ENCODE measurements around the gene RAET1L. TPM values are rescaled to one million over a fixed set of nuclear protein-coding genes. Genes with fewer than 3 reads are reported as not detected.
"Not testable (repeated sequence)": the region's sequence is repeated elsewhere in the genome, so short reads cannot be mapped to it uniquely, and the experiment has no call there.

The RAET1L gene
- total and polyA plus RNA-seq, 8 donors = 1.1 to 5.0 TPM; not detected in 6

- Histone ChIP-seq H3K36me3 (no peaks in the 10 kb centered on the region), H3K4me1 (peaks cover 10 to 16% (median 14%) of the 10 kb centered on the region in 4 donors), H3K4me3 (no peak overlapping the region), H3K9me3 (no peaks in the 10 kb centered on the region), H3K27ac (no peak overlapping the region), H3K27me3 (peaks cover 0 to 72% (median 30%) of the 10 kb centered on the region in 3 donors)
- 73 to 80% (median 77%) methylated on average over 6 of the region's 6 CpGs for WGBS, 5 donors
- intact Hi-C loops (cut with DNase I; ENCODE audit: low total_unique reads) = no loop called here
- TF ChIP-seq POLR2AphosphoS5 (IDR thresholded peaks at IDR 0.05) (no peak), EP300 (IDR thresholded peaks at IDR 0.05) (no peak), POLR2A (IDR thresholded peaks at IDR 0.05) (no peak), CTCF (IDR thresholded peaks at IDR 0.05) (no peak)
- DNase-seq = no peak
These were observed 2.7 kb upstream of the RAET1L start for GRCh38 chr6:150027806-150028565.

- Histone ChIP-seq H3K27ac (no peak overlapping the region), H3K9me3 (no peaks in the 10 kb centered on the region), H3K36me3 (no peaks in the 10 kb centered on the region), H3K4me1 (peaks cover 10 to 16% (median 14%) of the 10 kb centered on the region in 4 donors), H3K27me3 (peaks cover 0 to 65% (median 30%) of the 10 kb centered on the region in 3 donors), H3K4me3 (no peak overlapping the region)
- TF ChIP-seq EP300 (IDR thresholded peaks at IDR 0.05) (no peak), POLR2A (IDR thresholded peaks at IDR 0.05) (no peak), POLR2AphosphoS5 (IDR thresholded peaks at IDR 0.05) (no peak), CTCF (IDR thresholded peaks at IDR 0.05) (no peak)
- 75 to 84% (median 80%) methylated on average over 9 of the region's 9 CpGs for WGBS, 5 donors
- no peak for DNase-seq
- intact Hi-C loops (cut with DNase I; ENCODE audit: low total_unique reads) = no loop called here
These were observed 1.9 kb upstream of the RAET1L start for GRCh38 chr6:150026976-150027805.

- no peaks in the 10 kb centered on the region for H3K36me3 ChIP-seq
- H3K9me3 ChIP-seq = no peaks in the 10 kb centered on the region
- H3K4me1 ChIP-seq = peaks cover 10 to 16% (median 14%) of the 10 kb centered on the region in 4 donors
- peak overlapping the region in 2 of 4 donors; percentile 26 to 32 for H3K4me3 ChIP-seq
- DNase-seq = no peak
- intact Hi-C loops (cut with DNase I; ENCODE audit: low total_unique reads) = no loop called here
- no peak overlapping the region for H3K27ac ChIP-seq
- 21 to 38% (median 29%) methylated on average over 9 to 11 of the region's 11 CpGs for WGBS, 5 donors
- H3K27me3 ChIP-seq = peaks cover 0 to 65% (median 30%) of the 10 kb centered on the region in 3 donors
- TF ChIP-seq POLR2A (IDR thresholded peaks at IDR 0.05) (no peak), CTCF (IDR thresholded peaks at IDR 0.05) (no peak), EP300 (IDR thresholded peaks at IDR 0.05) (no peak), POLR2AphosphoS5 (IDR thresholded peaks at IDR 0.05) (no peak)
These were observed 631 bp downstream of the RAET1L start for GRCh38 chr6:150024646-150025155.

- WGBS, 5 donors = 43 to 83% (median 75%) methylated on average over 1 to 2 of the region's 2 CpGs
- H3K27ac ChIP-seq; H3K9me3 ChIP-seq; DNase-seq; intact Hi-C loops (cut with DNase I; ENCODE audit: low total_unique reads); H3K36me3 ChIP-seq; H3K4me3 ChIP-seq: not testable (repeated sequence)
- Histone ChIP-seq H3K27me3 (peaks cover 0 to 62% (median 30%) of the 10 kb centered on the region in 3 donors), H3K4me1 (peaks cover 10 to 16% (median 14%) of the 10 kb centered on the region in 4 donors)
These were observed 1.3 kb downstream of the RAET1L start for GRCh38 chr6:150024021-150024420.

- Histone ChIP-seq H3K27me3 (peaks cover 0 to 62% (median 30%) of the 10 kb centered on the region in 3 donors), H3K4me1 (peaks cover 10 to 18% (median 14%) of the 10 kb centered on the region in 4 donors)
- intact Hi-C loops (cut with DNase I; ENCODE audit: low total_unique reads); H3K9me3 ChIP-seq; DNase-seq; H3K27ac ChIP-seq; H3K36me3 ChIP-seq; H3K4me3 ChIP-seq: not testable (repeated sequence)
- 88 to 100% (median 93%) methylated on average over 2 of the region's 6 CpGs for WGBS, 5 donors
These were observed 3.5 kb downstream of the RAET1L start for GRCh38 chr6:150021870-150022269.
